IMR-90 (cell line): ENCODE data around the gene TOM1. TPM values are rescaled to one million over a fixed set of nuclear protein-coding genes. Genes with fewer than 3 reads are reported as not detected.

ENCODE experiments used
- ATAC-seq: fragments of 200-7000 bp; cut with Tn5 transposase; 2 replicates; pipeline ENCODE4 v1.9.1; 2020; ENCODE audit warnings: low read depth, mild to moderate bottlenecking, moderate library complexity
- BruUV-seq: library from RNA; stranded (reverse); fragments of 400-500 nt; replicated peaks from 2 replicates; lab custom pipeline; 2021; lab: Mats Ljungman, UMichigan
- CTCF ChIA-PET: fragments of 300-600 bp; formaldehyde crosslinking; extraction: SDS; loops from one replicate; lab custom pipeline; 2021; ENCODE audit warnings: antibody characterized with exemption; lab: Yijun Ruan, JAX
- POLR2A ChIA-PET: fragments of 300-600 bp; sonication (Branson Sonifier 250); formaldehyde crosslinking; loops from one replicate; lab custom pipeline; 2022; ENCODE audit warnings: antibody characterized with exemption; ENCODE audit not compliant: unreplicated experiment; lab: Charles Lee
- DNase-seq: peaks from one replicate; pipeline ENCODE4 v3.0.0; 2013
- H2AFZ ChIP-seq: replicated peaks from 2 replicates; pipeline ENCODE3; 2013; ENCODE audit warnings: low read length, mild to moderate bottlenecking; ENCODE audit not compliant: poor library complexity
- H2AK5ac ChIP-seq: 2 replicates; pipeline ENCODE4 v1.6.1; 2013; ENCODE audit warnings: low read depth, low read length, inconsistent platforms
- H2AK9ac ChIP-seq: replicated peaks from 2 replicates; pipeline ENCODE3; 2013; ENCODE audit warnings: mild to moderate bottlenecking, low read depth, low read length, moderate library complexity; ENCODE audit not compliant: poor library complexity
- H2BK120ac ChIP-seq: 2 replicates; pipeline ENCODE4 v1.6.1; 2013; ENCODE audit warnings: low read depth, low read length, inconsistent platforms
- H2BK15ac ChIP-seq: 3 replicates; pipeline ENCODE4 v1.6.1; 2013; ENCODE audit warnings: low read depth, low read length, inconsistent platforms
- H2BK20ac ChIP-seq: 2 replicates; pipeline ENCODE4 v1.6.1; 2013; ENCODE audit warnings: low read depth, mild to moderate bottlenecking, inconsistent platforms, low read length, moderate library complexity
- H2BK5ac ChIP-seq: 2 replicates; pipeline ENCODE4 v1.6.1; 2013; ENCODE audit warnings: mild to moderate bottlenecking, low read depth, low read length, inconsistent platforms; ENCODE audit not compliant: poor library complexity, severe bottlenecking
- H3K14ac ChIP-seq: replicated peaks from 2 replicates; pipeline ENCODE4 v1.6.1; 2013; ENCODE audit warnings: low read depth, low read length, inconsistent platforms
- H3K18ac ChIP-seq: 2 replicates; pipeline ENCODE4 v1.6.1; 2013; ENCODE audit warnings: low read depth, low read length, control low read depth
- H3K23ac ChIP-seq: 2 replicates; pipeline ENCODE4 v1.6.1; 2013; ENCODE audit warnings: low read depth, low read length, inconsistent platforms
- H3K27ac ChIP-seq: 2 replicates; pipeline ENCODE4 v1.5.1; 2013; ENCODE audit warnings: mild to moderate bottlenecking, control low read depth, low read length; ENCODE audit not compliant: insufficient read depth
- H3K27me3 ChIP-seq: 2 replicates; pipeline ENCODE4 v1.6.1; 2013; ENCODE audit warnings: low read length; ENCODE audit not compliant: control insufficient read depth, insufficient read depth
- H3K36me3 ChIP-seq: 2 replicates; pipeline ENCODE4 v1.6.1; 2013; ENCODE audit warnings: low read length, mixed read lengths; ENCODE audit not compliant: control insufficient read depth, insufficient read depth
- H3K4ac ChIP-seq: 2 replicates; pipeline ENCODE4 v1.6.1; 2013; ENCODE audit warnings: low read depth, low read length, inconsistent platforms
- H3K4me1 ChIP-seq: 2 replicates; pipeline ENCODE4 v1.6.1; 2013; ENCODE audit warnings: low read length, mixed read lengths; ENCODE audit not compliant: control insufficient read depth, insufficient read depth
- H3K4me2 ChIP-seq: 2 replicates; pipeline ENCODE4 v1.6.1; 2013; ENCODE audit warnings: low read depth, mild to moderate bottlenecking, control low read depth, low read length, moderate library complexity
- H3K4me3 ChIP-seq: 2 replicates; pipeline ENCODE4 v1.5.1; 2013; ENCODE audit warnings: low read depth, mild to moderate bottlenecking, control low read depth, low read length, moderate library complexity; ENCODE audit not compliant: insufficient read depth
- H3K56ac ChIP-seq: 2 replicates; pipeline ENCODE4 v1.6.1; 2013; ENCODE audit warnings: low read length, inconsistent platforms; ENCODE audit not compliant: insufficient read depth; ENCODE audit errors: extremely low read depth
- H3K79me1 ChIP-seq, 2 experiments: 2 replicates each; pipeline ENCODE4 v1.6.1; 2013; ENCODE audit warnings: low read length in 2 of 2, inconsistent platforms in 1 of 2, low read depth in 1 of 2
- H3K9ac ChIP-seq: 2 replicates; pipeline ENCODE4 v1.6.1; 2013; ENCODE audit warnings: low read depth, low read length, control low read depth
- H3K9me1 ChIP-seq: 2 replicates; pipeline ENCODE4 v1.6.1; 2013; ENCODE audit warnings: low read length, inconsistent platforms; ENCODE audit not compliant: insufficient read depth
- H3K9me3 ChIP-seq: 2 replicates; pipeline ENCODE4 v1.6.1; 2013; ENCODE audit warnings: low read length; ENCODE audit not compliant: control insufficient read depth, insufficient read depth
- H4K20me1 ChIP-seq: 2 replicates; pipeline ENCODE4 v1.6.1; 2013; ENCODE audit warnings: low read length, inconsistent platforms; ENCODE audit not compliant: insufficient read depth
- H4K5ac ChIP-seq: 2 replicates; pipeline ENCODE4 v1.6.1; 2013; ENCODE audit warnings: mild to moderate bottlenecking, low read depth, low read length, control low read depth
- H4K8ac ChIP-seq, 2 experiments: 2 replicates each; pipeline ENCODE4 v1.6.1; 2013; ENCODE audit warnings: low read depth in 2 of 2, low read length in 2 of 2, control low read depth in 1 of 2, inconsistent platforms in 1 of 2
- H4K91ac ChIP-seq: 2 replicates; pipeline ENCODE4 v1.6.1; 2013; ENCODE audit warnings: low read depth, low read length, inconsistent platforms; ENCODE audit not compliant: insufficient read depth
- FOS ChIP-seq: fragments of 150-350 bp; IDR thresholded peaks from 2 replicates; pipeline ENCODE4 v1.6.1; 2016; ENCODE audit warnings: low read depth, low read length
- MAZ ChIP-seq: IDR thresholded peaks from 2 replicates; pipeline ENCODE4 v1.6.1; 2012; ENCODE audit warnings: low read depth, mild to moderate bottlenecking, low read length, improper control_type of control experiment, moderate library complexity, borderline replicate concordance
- NFE2L2 ChIP-seq: fragments of 150-350 bp; IDR thresholded peaks from 2 replicates; pipeline ENCODE4 v1.6.1; 2016; ENCODE audit warnings: low read depth, mild to moderate bottlenecking, low read length
- WGBS, 2 experiments: methylation state at CpG; one replicate each; pipeline versions ENCODE4 v1.1.5 to v1.1.7; 2013; ENCODE audit warnings: missing lambda C conversion rate in 2 of 2; ENCODE audit not compliant: insufficient read length in 1 of 2; ENCODE audit errors: extremely low coverage in 2 of 2; 5-methylcytosine and 5-hydroxymethylcytosine counted together
- dilution Hi-C: fragments of 300-500 bp; cut with HindIII; formaldehyde crosslinking; loops from one replicate; pipeline ENCODE4 v1.14.3; 2018; ENCODE audit warnings: low sequenced_read_pairs; ENCODE audit not compliant: unreplicated experiment
- in situ Hi-C: fragments of 300-500 bp; cut with MboI; formaldehyde crosslinking; loops from 3 replicates; pipeline ENCODE4 v1.14.3; 2019; ENCODE audit warnings: low sequenced_read_pairs, inconsistent platforms, mixed read lengths
- intact Hi-C: fragments of 100-400 bp; cut with micrococcal nuclease; formaldehyde crosslinking; loops from 2 replicates; pipeline ENCODE4 v1.10.0; 2022
- polyA plus RNA-seq, 3 experiments: library from polyadenylated mRNA; depleted of rRNA; stranded (reverse); fragments of >200 nt; gene quantifications; 2 replicates each; pipeline ENCODE4 v1.2.3, GENCODE V29; 2012; ENCODE audit warnings: low replicate concordance in 1 of 3
- total RNA-seq: library from RNA; depleted of rRNA; stranded (reverse); fragments of >200 nt; gene quantifications from 2 replicates; pipeline ENCODE4 v1.2.3, GENCODE V29; 2012
- TF ChIP-seq, protein P1 (sequence below): fragments of 150-350 bp; IDR thresholded peaks from 2 replicates; pipeline ENCODE4 v1.6.1; 2017; ENCODE audit warnings: mild to moderate bottlenecking, antibody characterized with exemption, low read length, low read depth

The TOM1 gene
- total and polyA plus RNA-seq, 2 of the 4 experiments (the other 2 are of a cell fraction) = 38.0 to 46.4 TPM

DNA sequence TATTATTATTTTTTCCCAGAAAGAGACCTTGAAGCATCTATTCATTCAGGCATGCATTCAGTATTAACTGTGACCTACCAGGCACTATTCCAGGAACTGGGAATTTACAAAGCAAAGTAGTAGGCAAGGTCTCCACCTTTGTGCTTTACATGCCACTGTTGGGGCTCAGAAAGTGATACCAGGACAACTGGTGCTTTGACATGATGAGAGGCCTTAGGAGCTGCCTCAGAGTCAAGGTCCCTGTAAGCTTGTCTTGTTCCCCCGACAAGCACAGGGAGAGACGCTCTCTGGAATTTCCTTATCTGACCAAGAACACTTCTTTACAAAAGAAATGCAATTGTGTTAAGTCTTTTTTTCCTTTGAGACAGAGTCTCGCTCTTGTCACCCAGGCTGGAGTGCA is 78.9 kb downstream of the TOM1 start:
- no TSS peak for BruUV-seq
- Histone ChIP-seq H4K8ac (no peak overlapping the region), H3K4ac (peak overlapping the region; percentile 92; the same call in 1 of the 2 replicates), H3K9me3 (no peaks in the 10 kb centered on the region), H2AK9ac (no peak overlapping the region), H2BK120ac (peak overlapping the region; percentile 74), H2BK5ac (no peak overlapping the region), H3K4me1 (peaks cover 37% of the 10 kb centered on the region), H4K20me1 (peaks cover 8% of the 10 kb centered on the region; the same call in 1 of the 2 replicates), H3K23ac (no peak overlapping the region), H2BK20ac (peak overlapping the region; percentile 61; the same call in 1 of the 2 replicates), H3K9ac (no peak overlapping the region), H3K79me1 (peaks cover 20 to 33% of the 10 kb centered on the region in 2 experiments), H3K14ac (no peak overlapping the region; the same call in 1 of the 2 replicates), H4K91ac (peak overlapping the region; percentile 45), H2AFZ (no peak overlapping the region), H3K56ac (no peak overlapping the region), H3K27ac (no peak overlapping the region), H3K4me2 (no peak overlapping the region), H2AK5ac (peak overlapping the region; percentile 62; the same call in 1 of the 2 replicates), H3K9me1 (peaks cover 24% of the 10 kb centered on the region; the same call in 1 of the 2 replicates), H2BK15ac (peak overlapping the region; percentile 86; the same call in 2 of the 3 replicates), H3K18ac (peak overlapping the region; percentile 62; the same call in 1 of the 2 replicates), H3K27me3 (no peaks in the 10 kb centered on the region), H4K5ac (peak overlapping the region; percentile 42), H3K36me3 (peaks cover 6% of the 10 kb centered on the region; the same call in 1 of the 2 replicates), H3K4me3 (no peak overlapping the region)
- POLR2A ChIA-PET = no interaction called here
- DNase-seq (no peak), ATAC-seq (no peak)
- dilution Hi-C loops = no loop called here
- no CpG with 5 or more reads among the region's 3 CpGs for WGBS, 2 experiments
- TF ChIP-seq MAZ (no peak), FOS (no peak), NFE2L2 (no peak)
- TF ChIP-seq, protein P1, sequence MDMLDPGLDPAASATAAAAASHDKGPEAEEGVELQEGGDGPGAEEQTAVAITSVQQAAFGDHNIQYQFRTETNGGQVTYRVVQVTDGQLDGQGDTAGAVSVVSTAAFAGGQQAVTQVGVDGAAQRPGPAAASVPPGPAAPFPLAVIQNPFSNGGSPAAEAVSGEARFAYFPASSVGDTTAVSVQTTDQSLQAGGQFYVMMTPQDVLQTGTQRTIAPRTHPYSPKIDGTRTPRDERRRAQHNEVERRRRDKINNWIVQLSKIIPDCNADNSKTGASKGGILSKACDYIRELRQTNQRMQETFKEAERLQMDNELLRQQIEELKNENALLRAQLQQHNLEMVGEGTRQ = no peak
- in situ Hi-C loops = no loop called here
- CTCF ChIA-PET = no interaction called here
- intact Hi-C loops = no loop called here
